NOMO-1 treated with dmso at 0.1 percent for 144 hours (cell line): ENCODE data around the gene IGLL1.

Experiments used
- DNase-seq: peaks from one replicate; lab custom pipeline; 2025; ENCODE audit not compliant: unreplicated experiment; lab: John Stamatoyannopoulos, UW

IGLL1 gene

GRCh38 chr22:23530106-23530505, 50.0 kb downstream of the IGLL1 start:
- DNase-seq, result no peak

- no peak for DNase-seq
Measured at GRCh38 chr22:23529166-23530103, 50.7 kb downstream of the IGLL1 start.

- peak; percentile 72 for DNase-seq
Measured at GRCh38 chr22:23527971-23528740, 51.9 kb downstream of the IGLL1 start.

GRCh38 chr22:23526596-23527316, 53.3 kb downstream of the IGLL1 start:
- no peak for DNase-seq

GRCh38 chr22:23525510-23525909, 54.6 kb downstream of the IGLL1 start:
- DNase-seq, result no peak

GRCh38 chr22:23524226-23524625, 55.9 kb downstream of the IGLL1 start:
- DNase-seq, result no peak

- no peak for DNase-seq
Measured at GRCh38 chr22:23523713-23524112, 56.4 kb downstream of the IGLL1 start.
